Ascending aorta (tissue), 2 donors: Measurements from ENCODE around the gene STIM2. TPM values are rescaled to one million over a fixed set of nuclear protein-coding genes. Genes with fewer than 3 reads are reported as not detected.

Source experiments
- DNase-seq, 2 donors: peaks; one replicate each; pipeline ENCODE4 v3.0.0-alpha.2; 2019; ENCODE audit warnings: low spot score in 2 of 2
- H3K27ac ChIP-seq, 2 donors: fragments of 200-600 bp; sonication (generic); one replicate each; pipeline ENCODE4 v1.5.1; 2016 to 2017; ENCODE audit warnings: mild to moderate bottlenecking in 1 of 2
- H3K27me3 ChIP-seq: fragments of 200-600 bp; sonication (generic); one replicate; pipeline ENCODE4 v1.5.1; 2017
- H3K36me3 ChIP-seq, 2 donors: fragments of 200-600 bp; sonication (generic); one replicate each; pipeline ENCODE4 v1.5.1; 2016
- H3K4me1 ChIP-seq, 2 donors: fragments of 200-600 bp; sonication (generic); one replicate each; pipeline ENCODE4 v1.5.1; 2016 to 2017; ENCODE audit warnings: mild to moderate bottlenecking in 1 of 2
- H3K4me3 ChIP-seq, 2 donors: fragments of 200-600 bp; sonication (generic); one replicate each; pipeline ENCODE4 v1.5.1; 2016 to 2017; ENCODE audit warnings: mild to moderate bottlenecking in 1 of 2
- H3K9me3 ChIP-seq, 2 donors: fragments of 200-600 bp; sonication (generic); one replicate each; pipeline ENCODE4 v1.5.1; 2016
- intact Hi-C: fragments of 100-400 bp; cut with DNase I; formaldehyde crosslinking; loops from one replicate; pipeline ENCODE4 v1.15.1; 2023
- total RNA-seq: library from RNA; depleted of rRNA; stranded (reverse); fragments of >200 nt; gene quantifications from one replicate; pipeline ENCODE4 v1.1.0, GENCODE V29; 2016
- TF ChIP-seq, protein P1 (sequence below), 3 experiments: fragments of 200-600 bp in 2 of 3; fragments of 450-650 bp in 1 of 3; sonication (generic) in 2 of 3; IDR thresholded peaks; one replicate each; pipeline ENCODE4 v1.5.1; 2016 to 2019; ENCODE audit warnings: antibody characterized with exemption in 3 of 3, mild to moderate bottlenecking in 1 of 3, moderate library complexity in 1 of 3

Gene STIM2
- total RNA-seq, 1 donor from 2014 or later = 17.2 TPM

DNA sequence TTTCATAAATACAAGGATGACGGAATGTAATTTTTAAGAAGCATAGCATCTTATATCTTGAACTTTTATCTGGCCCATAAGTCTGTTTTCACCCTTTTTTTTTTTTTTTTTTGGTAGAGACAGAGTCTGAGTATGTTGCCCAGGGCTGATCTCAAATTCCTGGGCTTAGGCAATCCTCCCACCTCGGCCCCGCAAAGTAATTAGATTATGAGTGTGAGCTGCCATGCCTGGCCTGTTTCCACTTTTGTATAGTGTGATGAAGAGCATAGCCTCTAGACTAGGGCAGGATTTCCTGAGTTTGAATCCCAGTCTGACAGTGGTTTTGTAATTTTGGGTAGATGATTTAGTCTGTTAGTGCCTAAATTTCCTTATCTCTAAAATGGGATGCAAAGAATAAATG is 11.0 kb downstream of the STIM2 start:
- TF ChIP-seq, protein P1, sequence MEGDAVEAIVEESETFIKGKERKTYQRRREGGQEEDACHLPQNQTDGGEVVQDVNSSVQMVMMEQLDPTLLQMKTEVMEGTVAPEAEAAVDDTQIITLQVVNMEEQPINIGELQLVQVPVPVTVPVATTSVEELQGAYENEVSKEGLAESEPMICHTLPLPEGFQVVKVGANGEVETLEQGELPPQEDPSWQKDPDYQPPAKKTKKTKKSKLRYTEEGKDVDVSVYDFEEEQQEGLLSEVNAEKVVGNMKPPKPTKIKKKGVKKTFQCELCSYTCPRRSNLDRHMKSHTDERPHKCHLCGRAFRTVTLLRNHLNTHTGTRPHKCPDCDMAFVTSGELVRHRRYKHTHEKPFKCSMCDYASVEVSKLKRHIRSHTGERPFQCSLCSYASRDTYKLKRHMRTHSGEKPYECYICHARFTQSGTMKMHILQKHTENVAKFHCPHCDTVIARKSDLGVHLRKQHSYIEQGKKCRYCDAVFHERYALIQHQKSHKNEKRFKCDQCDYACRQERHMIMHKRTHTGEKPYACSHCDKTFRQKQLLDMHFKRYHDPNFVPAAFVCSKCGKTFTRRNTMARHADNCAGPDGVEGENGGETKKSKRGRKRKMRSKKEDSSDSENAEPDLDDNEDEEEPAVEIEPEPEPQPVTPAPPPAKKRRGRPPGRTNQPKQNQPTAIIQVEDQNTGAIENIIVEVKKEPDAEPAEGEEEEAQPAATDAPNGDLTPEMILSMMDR (IDR thresholded peaks at IDR 0.05) = no peak
- H3K4me3 ChIP-seq = no peak overlapping the region
- intact Hi-C loops = no loop called here
- no peaks in the 10 kb centered on the region for H3K36me3 ChIP-seq
- H3K9me3 ChIP-seq = no peaks in the 10 kb centered on the region
- peaks cover 0 to 3% of the 10 kb centered on the region in 2 donors for H3K4me1 ChIP-seq
- DNase-seq = no peak
- no peak overlapping the region for H3K27ac ChIP-seq
- no peaks in the 10 kb centered on the region for H3K27me3 ChIP-seq

DNA sequence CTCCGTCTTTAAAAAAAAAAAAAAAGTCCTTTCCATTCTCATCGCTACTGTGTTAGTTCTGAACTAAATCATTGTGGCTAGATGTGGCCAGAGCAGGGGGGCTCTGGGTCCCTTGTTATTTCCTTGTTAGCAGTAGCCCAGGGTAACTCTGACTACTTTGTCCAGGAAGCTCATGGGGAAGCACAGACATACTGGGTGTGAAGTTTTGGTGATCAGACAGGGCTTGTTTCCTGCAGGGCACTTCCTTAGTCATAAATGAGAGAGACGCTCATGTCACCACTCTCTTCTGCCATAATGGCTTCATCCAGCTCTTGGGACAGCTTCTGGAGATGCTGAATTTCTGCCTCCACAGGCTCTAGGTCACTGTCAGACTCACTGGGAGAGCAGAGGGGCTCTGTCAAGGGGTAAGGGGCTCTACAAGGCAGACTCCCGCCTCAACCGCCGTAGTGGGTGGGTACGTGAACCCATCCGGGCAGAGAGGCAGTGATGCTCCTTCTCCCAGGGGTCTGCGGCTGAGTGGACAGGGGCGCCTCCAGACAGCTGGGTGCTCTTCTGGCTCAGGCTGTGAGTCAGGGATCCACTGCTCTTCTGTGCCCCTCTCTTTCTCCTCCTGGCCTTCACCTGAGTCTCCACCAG is 12.9 kb downstream of the STIM2 start:
- Histone ChIP-seq H3K4me1 (peaks cover 0 to 3% of the 10 kb centered on the region in 2 donors), H3K4me3 (no peak overlapping the region), H3K27ac (no peak overlapping the region), H3K36me3 (no peaks in the 10 kb centered on the region), H3K27me3 (no peaks in the 10 kb centered on the region), H3K9me3 (no peaks in the 10 kb centered on the region)
- intact Hi-C loops = no loop called here
- TF ChIP-seq, protein P1 (IDR thresholded peaks at IDR 0.05) = no peak
- DNase-seq = peak in 1 of 2 donors; percentile 14

DNA sequence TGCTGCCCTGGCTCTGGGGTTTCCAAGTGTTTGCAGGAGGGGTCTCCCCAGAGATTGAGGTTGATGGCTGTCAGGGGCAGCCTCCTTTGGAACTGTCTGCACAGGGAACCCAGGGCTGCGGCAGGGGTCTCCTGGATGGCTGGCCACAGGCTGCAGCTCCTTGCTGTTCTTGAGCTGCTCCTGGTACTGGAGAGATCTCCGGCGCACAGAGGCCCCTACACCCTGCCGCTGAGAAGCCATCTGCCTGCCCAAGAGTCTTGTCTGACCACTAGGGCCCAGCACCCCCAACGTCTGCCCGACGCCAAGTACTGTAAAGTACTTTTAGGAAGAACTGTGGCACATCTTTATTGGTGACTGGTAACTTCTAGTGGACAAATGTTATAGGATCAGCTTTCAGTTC is 13.5 kb downstream of the STIM2 start:
- TF ChIP-seq, protein P1 (IDR thresholded peaks at IDR 0.05) = no peak

DNA sequence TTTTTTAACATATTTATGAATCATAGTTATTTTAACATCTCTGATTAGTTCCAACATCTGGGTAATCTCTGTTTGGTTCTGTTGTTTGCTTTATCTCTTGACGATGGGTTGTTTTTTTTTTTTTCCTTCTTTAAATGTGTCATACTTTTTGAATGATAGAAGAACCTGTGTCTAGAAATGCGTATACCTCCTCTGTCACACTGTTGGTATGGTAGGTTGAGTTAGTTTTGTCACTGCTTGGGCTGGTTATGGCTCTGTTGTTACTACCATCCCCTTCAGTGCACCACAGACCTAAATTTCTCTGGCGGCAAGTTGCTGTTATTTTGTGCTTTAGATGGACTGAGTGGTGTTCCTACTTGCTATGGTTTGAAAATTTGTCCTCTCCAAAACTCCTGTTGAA is 16.8 kb downstream of the STIM2 start:
- no peak overlapping the region for H3K4me3 ChIP-seq
- intact Hi-C loops = no loop called here
- TF ChIP-seq, protein P1 (IDR thresholded peaks at IDR 0.05) = no peak
- no peaks in the 10 kb centered on the region for H3K36me3 ChIP-seq
- H3K9me3 ChIP-seq = no peaks in the 10 kb centered on the region
- H3K4me1 ChIP-seq = no peaks in the 10 kb centered on the region
- DNase-seq = no peak
- H3K27me3 ChIP-seq = no peaks in the 10 kb centered on the region
- H3K27ac ChIP-seq = no peak overlapping the region

More for the DNA sequence above, 13.5 kb downstream of the STIM2 start:
- Histone ChIP-seq H3K36me3 (no peaks in the 10 kb centered on the region), H3K9me3 (no peaks in the 10 kb centered on the region), H3K27me3 (no peaks in the 10 kb centered on the region), H3K4me3 (no peak overlapping the region), H3K27ac (no peak overlapping the region), H3K4me1 (no peaks in the 10 kb centered on the region)
- DNase-seq = no peak
- intact Hi-C loops = no loop called here

DNA sequence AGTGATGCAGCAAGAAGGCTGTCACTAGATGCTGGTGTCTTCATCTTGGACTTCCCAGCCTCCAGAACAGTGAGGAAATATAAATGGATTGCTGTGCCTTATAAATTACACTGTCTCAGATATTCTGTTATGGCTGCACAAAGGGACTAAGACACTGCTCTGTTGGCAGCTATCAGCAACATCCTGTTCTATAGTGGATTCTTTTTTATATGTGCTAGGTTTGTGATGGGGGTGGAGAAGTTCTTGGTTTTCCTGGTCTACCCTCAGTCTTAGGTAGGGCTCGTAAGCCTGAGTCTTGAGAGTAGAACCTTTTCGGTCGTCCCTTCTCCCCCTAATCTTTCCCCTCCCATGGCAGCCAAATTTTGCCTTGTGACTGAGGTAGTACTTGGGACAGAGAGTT is 17.3 kb downstream of the STIM2 start:
- Histone ChIP-seq H3K27me3 (no peaks in the 10 kb centered on the region), H3K9me3 (no peaks in the 10 kb centered on the region), H3K36me3 (no peaks in the 10 kb centered on the region), H3K4me3 (no peak overlapping the region), H3K4me1 (no peaks in the 10 kb centered on the region), H3K27ac (no peak overlapping the region)
- TF ChIP-seq, protein P1 (IDR thresholded peaks at IDR 0.05) = no peak
- intact Hi-C loops = no loop called here
- no peak for DNase-seq
